OCI-LY1 (cell line): ENCODE measurements around the gene VSIG10.

Source experiments
- EZH2 ChIP-seq: fragments of 200-600 bp; sonication (generic), shearing (Covaris generic); IDR thresholded peaks from 2 replicates; pipeline ENCODE4 v1.8.0; 2017; ENCODE audit warnings: borderline replicate concordance, mixed run types, mild to moderate bottlenecking, antibody characterized with exemption, low read length, moderate library complexity, mixed read lengths
- TF ChIP-seq, protein P1 (sequence below): fragments of 200-600 bp; sonication (generic), shearing (Covaris generic); IDR thresholded peaks from 2 replicates; pipeline ENCODE4 v1.5.1; 2017; ENCODE audit warnings: mild to moderate bottlenecking, antibody characterized with exemption, low read length, moderate library complexity, mixed read lengths

DNA sequence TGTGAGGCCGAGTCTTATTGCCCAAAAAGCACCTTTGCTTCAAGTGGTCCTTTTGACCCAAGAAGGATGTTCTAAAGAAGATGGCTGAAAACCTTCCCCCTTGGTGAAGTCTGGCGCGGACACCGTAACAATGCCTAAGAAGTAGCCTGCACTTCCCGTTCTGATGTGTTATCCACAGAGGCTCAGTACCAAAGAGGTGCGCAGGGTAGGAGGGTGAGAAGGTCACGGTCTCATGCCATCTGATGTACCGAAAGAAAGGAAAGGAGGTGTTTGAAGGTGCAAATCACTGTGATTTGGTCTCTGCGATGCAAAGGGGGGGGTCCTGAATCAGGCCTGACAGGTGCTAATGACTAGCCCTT lies 42.0 kb upstream of the VSIG10 start:
- TF ChIP-seq, protein P1, sequence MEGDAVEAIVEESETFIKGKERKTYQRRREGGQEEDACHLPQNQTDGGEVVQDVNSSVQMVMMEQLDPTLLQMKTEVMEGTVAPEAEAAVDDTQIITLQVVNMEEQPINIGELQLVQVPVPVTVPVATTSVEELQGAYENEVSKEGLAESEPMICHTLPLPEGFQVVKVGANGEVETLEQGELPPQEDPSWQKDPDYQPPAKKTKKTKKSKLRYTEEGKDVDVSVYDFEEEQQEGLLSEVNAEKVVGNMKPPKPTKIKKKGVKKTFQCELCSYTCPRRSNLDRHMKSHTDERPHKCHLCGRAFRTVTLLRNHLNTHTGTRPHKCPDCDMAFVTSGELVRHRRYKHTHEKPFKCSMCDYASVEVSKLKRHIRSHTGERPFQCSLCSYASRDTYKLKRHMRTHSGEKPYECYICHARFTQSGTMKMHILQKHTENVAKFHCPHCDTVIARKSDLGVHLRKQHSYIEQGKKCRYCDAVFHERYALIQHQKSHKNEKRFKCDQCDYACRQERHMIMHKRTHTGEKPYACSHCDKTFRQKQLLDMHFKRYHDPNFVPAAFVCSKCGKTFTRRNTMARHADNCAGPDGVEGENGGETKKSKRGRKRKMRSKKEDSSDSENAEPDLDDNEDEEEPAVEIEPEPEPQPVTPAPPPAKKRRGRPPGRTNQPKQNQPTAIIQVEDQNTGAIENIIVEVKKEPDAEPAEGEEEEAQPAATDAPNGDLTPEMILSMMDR = no peak
- no peak for TF ChIP-seq EZH2
